PC-9 (cell line): ENCODE measurements around the gene ATP13A2.

Experiments
- CTCF ChIP-seq: fragments of 200-600 bp; sonication (generic); conservative IDR thresholded peaks from 2 replicates; pipeline ENCODE4 v1.6.1; 2017; ENCODE audit warnings: mixed run types, antibody characterized with exemption, mild to moderate bottlenecking, moderate library complexity
- EZH2 ChIP-seq: fragments of 200-600 bp; sonication (generic); IDR thresholded peaks from 2 replicates; pipeline ENCODE4 v1.8.0; 2017; ENCODE audit warnings: antibody characterized with exemption, low read depth

- TF ChIP-seq CTCF (no peak), EZH2 (no peak)
These were observed 44.8 kb upstream of the ATP13A2 start for GRCh38 chr1:17056551-17056950.
